SHP77 (cell line): ENCODE results near the gene CASP5.
"Not testable (repeated sequence)": the region's sequence is repeated elsewhere in the genome, so short reads cannot be mapped to it uniquely, and the experiment has no call there.

Source experiments
- DNase-seq, 2 experiments: peaks; one replicate each; lab custom pipeline; 2025; lab: John Stamatoyannopoulos, UW

The CASP5 gene

GRCh38 chr11:105023003-105023402 is at the start of gene CASP5:
CASP5 (minus strand) TSS chr11:105023168; CDS start chr11:105023136, 32 bp downstream.
- DNase-seq: no peak

GRCh38 chr11:105072080-105072479 is 49.1 kb upstream of the CASP5 start:
- not testable (repeated sequence) for DNase-seq

GRCh38 chr11:105071089-105071732 is 48.2 kb upstream of the CASP5 start:
- DNase-seq: no peak

- DNase-seq: no peak
These were observed 47.3 kb upstream of the CASP5 start for GRCh38 chr11:105070306-105070705.

- DNase-seq: not testable (repeated sequence)
These were observed 46.8 kb upstream of the CASP5 start for GRCh38 chr11:105069749-105070148.

- DNase-seq: not testable (repeated sequence)
These were observed 40.4 kb upstream of the CASP5 start for GRCh38 chr11:105063245-105063941.

- DNase-seq: no peak
These were observed 34.5 kb upstream of the CASP5 start for GRCh38 chr11:105057432-105057831.

- DNase-seq: no peak
These were observed 33.5 kb upstream of the CASP5 start for GRCh38 chr11:105056446-105056845.

GRCh38 chr11:105054723-105055493 is 31.9 kb upstream of the CASP5 start:
- DNase-seq: no peak

- no peak for DNase-seq
These were observed 29.5 kb upstream of the CASP5 start for GRCh38 chr11:105052487-105052886.

GRCh38 chr11:105051559-105051958 is 28.6 kb upstream of the CASP5 start:
- DNase-seq: no peak

GRCh38 chr11:105049481-105049880 is 26.5 kb upstream of the CASP5 start:
- no peak for DNase-seq

- no peak for DNase-seq
These were observed 24.1 kb upstream of the CASP5 start for GRCh38 chr11:105046898-105047579.

- DNase-seq: no peak
These were observed 22.8 kb upstream of the CASP5 start for GRCh38 chr11:105045676-105046296.

GRCh38 chr11:105044557-105045524 is 21.9 kb upstream of the CASP5 start, which contains the start of gene CARD16:
CARD16 (minus strand) TSS chr11:105045335; CDS start chr11:105045297, 38 bp downstream.
- not testable (repeated sequence) for DNase-seq

- DNase-seq: no peak
These were observed 19.2 kb upstream of the CASP5 start for GRCh38 chr11:105042178-105042577.

- DNase-seq: no peak
These were observed 17.7 kb upstream of the CASP5 start for GRCh38 chr11:105040703-105041102.

GRCh38 chr11:105034813-105035620 is 12.0 kb upstream of the CASP5 start, which contains the start of gene CASP1:
CASP1 (minus strand) TSS chr11:105035144; CDS start chr11:105035113, 31 bp downstream.
- no peak for DNase-seq

- DNase-seq: not testable (repeated sequence)
These were observed 11.4 kb upstream of the CASP5 start for GRCh38 chr11:105034388-105034787.
